Brain microvascular endothelial cell (primary cell): ENCODE results near the gene EIF1.

Experiments used
- DNase-seq: peaks from one replicate; pipeline ENCODE4 v3.0.0-alpha.2; 2020
- H3K27ac ChIP-seq: fragments of 250-450 bp; sonication (Bioruptor Pico); 2 replicates; pipeline ENCODE4 v1.5.1; 2020; ENCODE audit warnings: mild to moderate bottlenecking, moderate library complexity
- H3K27me3 ChIP-seq: fragments of 250-450 bp; sonication (Bioruptor Pico); replicated peaks from 2 replicates; pipeline ENCODE4 v1.5.1; 2020; ENCODE audit warnings: mild to moderate bottlenecking
- H3K36me3 ChIP-seq: fragments of 250-450 bp; sonication (Bioruptor Pico); replicated peaks from 2 replicates; pipeline ENCODE4 v1.5.1; 2020; ENCODE audit warnings: mild to moderate bottlenecking
- H3K4me3 ChIP-seq: 2 replicates; pipeline ENCODE4 v1.5.1; 2011; ENCODE audit warnings: low read depth, mild to moderate bottlenecking, control low read depth, low read length, moderate library complexity
- in situ Hi-C: cut with HindIII; loops from 2 replicates; pipeline ENCODE4 v1.10.0; 2017; ENCODE audit warnings: low sequenced_read_pairs, low pct_ligation_motif_present
- TF ChIP-seq, protein P1 (sequence below): IDR thresholded peaks from 2 replicates; pipeline ENCODE4 v1.5.1; 2011; ENCODE audit warnings: low read depth, mild to moderate bottlenecking, moderate library complexity, low read length, control low read depth, inconsistent platforms; ENCODE audit errors: missing control alignments

Gene EIF1

DNA sequence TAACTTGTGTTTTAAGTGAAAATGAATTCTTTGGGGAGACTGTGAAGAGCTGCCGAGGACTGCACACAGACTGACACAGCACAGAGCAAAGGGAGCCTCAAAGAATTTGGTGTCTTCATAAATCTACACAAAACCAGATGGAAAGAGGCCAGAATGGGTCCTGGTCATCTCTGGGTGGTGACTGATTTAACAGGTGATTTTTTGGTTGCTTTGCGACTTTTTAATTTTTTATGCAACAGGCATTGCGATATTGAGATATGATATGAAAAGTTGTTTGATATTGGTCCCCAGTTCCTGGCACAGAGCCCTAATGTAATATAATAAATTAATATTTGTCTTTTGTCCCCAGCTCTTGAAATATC lies 12.6 kb upstream of the EIF1 start:
- H3K27ac ChIP-seq = no peak overlapping the region
- no peak overlapping the region for H3K4me3 ChIP-seq
- no peak for DNase-seq
- no peaks in the 10 kb centered on the region for H3K36me3 ChIP-seq
- in situ Hi-C loops = no loop called here
- TF ChIP-seq, protein P1, sequence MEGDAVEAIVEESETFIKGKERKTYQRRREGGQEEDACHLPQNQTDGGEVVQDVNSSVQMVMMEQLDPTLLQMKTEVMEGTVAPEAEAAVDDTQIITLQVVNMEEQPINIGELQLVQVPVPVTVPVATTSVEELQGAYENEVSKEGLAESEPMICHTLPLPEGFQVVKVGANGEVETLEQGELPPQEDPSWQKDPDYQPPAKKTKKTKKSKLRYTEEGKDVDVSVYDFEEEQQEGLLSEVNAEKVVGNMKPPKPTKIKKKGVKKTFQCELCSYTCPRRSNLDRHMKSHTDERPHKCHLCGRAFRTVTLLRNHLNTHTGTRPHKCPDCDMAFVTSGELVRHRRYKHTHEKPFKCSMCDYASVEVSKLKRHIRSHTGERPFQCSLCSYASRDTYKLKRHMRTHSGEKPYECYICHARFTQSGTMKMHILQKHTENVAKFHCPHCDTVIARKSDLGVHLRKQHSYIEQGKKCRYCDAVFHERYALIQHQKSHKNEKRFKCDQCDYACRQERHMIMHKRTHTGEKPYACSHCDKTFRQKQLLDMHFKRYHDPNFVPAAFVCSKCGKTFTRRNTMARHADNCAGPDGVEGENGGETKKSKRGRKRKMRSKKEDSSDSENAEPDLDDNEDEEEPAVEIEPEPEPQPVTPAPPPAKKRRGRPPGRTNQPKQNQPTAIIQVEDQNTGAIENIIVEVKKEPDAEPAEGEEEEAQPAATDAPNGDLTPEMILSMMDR = no peak
- no peaks in the 10 kb centered on the region for H3K27me3 ChIP-seq

DNA sequence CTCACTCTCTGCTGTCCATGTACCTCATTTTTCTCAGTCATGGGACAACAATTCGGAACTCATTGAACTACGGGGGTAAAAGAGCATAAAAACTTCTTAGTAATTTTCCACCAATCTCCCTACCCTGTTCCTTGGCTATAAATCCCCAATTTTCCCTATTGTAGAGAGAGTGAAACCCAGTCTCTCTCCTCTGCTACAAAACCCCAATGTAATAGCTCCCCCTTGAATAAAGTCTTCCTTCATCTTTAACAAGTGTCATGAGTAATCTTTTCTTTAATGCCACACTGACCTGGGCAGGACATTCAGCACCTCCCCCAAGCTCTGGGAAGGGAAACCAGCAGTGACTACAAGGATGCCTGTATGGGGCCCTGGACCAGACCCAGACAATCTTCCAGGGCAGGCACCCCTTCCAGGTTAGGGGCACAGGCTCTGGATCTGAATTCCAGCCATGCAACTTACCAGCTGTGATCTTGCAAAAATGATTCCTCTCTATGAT lies 10.2 kb upstream of the EIF1 start:
- peak overlapping the region; percentile 59 for H3K27ac ChIP-seq
- in situ Hi-C loops = no loop called here
- H3K4me3 ChIP-seq = peak overlapping the region; percentile 12
- no peaks in the 10 kb centered on the region for H3K27me3 ChIP-seq
- TF ChIP-seq, protein P1 = no peak
- no peak for DNase-seq
- no peaks in the 10 kb centered on the region for H3K36me3 ChIP-seq

DNA sequence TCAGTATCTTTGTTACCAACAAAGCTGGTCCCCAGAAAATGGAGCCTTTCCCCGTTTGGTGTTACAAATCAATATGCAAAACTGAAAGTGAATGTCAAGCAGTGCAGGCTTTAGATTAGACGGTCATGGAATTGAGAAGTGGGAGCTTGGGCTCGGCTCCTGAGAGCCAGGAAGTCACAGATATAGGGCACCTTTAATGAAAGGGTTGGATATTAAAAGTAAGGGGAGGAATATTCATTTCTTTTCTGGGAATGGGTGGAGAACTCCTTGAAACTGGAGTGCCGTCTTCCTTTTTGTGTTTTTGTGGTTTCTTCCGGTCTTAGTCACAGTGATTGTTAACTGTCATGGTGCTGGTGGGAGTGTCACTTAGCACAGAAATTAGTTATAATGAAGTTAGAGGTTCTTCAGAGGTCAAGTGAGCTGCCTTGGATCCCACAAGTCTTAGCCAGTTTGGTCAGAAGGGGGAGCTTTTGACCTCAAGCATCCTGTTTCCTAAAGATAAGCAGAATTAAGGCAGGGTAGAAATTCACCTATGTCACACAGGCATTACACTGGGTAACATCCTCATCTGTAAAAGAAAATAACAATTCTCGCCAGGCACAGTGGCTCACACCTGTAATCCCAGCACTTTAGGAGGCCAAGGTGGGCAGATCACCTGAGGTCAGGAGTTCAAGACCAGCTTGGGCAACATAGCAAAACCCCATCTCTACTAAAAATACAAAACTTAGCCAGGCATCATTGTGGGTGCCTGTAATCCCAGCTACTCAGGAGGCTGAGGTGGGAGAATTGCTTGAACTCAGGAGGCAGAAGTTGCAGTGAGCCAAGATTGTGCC lies 9.6 kb upstream of the EIF1 start:
- Histone ChIP-seq H3K27me3 (no peaks in the 10 kb centered on the region), H3K27ac (peak overlapping the region; percentile 59), H3K4me3 (peak overlapping the region; percentile 12), H3K36me3 (no peaks in the 10 kb centered on the region)
- TF ChIP-seq, protein P1 = peak; percentile 19
- DNase-seq = no peak
- in situ Hi-C loops = no loop called here

DNA sequence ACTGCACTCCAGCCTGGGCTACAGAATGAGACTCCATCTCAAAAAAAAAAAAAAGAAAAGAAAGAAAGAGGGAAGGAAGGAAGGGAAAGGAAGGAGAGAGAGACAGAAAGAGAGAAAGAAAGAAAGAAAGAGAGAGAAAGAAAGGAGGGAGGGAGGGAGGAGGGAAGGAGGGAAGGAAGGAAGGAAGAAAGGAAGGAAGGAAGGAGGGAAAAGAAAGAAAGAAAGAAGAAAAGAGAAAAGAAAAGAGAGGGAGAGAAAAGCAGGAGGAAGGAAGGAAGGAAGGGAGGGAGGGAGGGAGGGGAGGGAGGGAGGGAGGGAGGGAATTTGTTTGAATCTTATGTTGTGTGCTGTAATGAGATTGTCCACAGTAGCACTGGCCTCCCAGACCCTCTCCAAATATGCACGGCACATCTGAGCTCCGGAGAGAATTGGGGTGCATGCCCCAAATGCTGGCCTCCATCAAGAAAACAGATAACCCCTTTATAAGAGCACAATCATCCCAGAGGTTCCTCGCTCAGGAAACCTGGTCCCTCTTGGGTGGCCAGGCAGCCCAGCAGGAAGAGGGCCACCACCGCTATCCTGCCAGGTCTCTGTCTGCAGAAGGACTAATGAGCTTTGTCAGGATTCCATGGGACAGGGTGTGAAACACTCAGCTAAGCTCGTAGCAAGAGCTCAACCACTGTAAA lies 8.8 kb upstream of the EIF1 start:
- TF ChIP-seq, protein P1 = no peak
- in situ Hi-C loops = no loop called here
- no peak for DNase-seq
- no peaks in the 10 kb centered on the region for H3K27me3 ChIP-seq
- H3K36me3 ChIP-seq = no peaks in the 10 kb centered on the region
- H3K4me3 ChIP-seq = no peak overlapping the region
- H3K27ac ChIP-seq = no peak overlapping the region

DNA sequence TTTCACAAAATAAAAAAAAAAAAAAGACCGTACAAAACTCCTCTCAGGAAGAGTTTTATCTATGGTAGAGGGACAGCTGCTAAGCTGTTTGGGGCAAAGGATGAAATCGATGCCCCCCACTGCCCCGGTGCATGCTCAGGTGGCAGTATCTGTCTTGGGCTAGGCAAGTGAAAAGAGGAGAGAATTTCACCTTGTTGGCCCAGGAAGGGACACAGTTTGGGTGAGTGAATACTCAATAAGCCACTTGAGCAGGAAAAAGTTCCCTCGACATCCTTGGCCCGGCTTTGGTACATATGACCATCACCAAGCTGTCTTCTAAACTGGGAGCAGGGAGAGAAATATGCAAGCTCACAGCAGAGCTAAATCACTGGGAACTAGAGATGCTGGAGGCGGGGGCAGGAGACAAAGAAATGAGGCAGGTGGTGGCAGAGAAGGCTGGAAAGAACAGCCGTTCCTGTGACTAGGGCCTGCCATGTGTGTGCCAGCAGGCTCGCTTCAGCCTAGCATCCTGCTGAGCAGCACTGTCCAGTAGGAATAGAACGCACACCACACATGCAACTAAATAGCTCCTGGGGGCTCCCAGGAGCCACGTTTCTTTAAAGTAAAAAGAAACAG lies 8.2 kb upstream of the EIF1 start:
- no peak for DNase-seq
- no peak overlapping the region for H3K4me3 ChIP-seq
- no peak overlapping the region for H3K27ac ChIP-seq
- H3K36me3 ChIP-seq = no peaks in the 10 kb centered on the region
- TF ChIP-seq, protein P1 = no peak
- in situ Hi-C loops = no loop called here
- H3K27me3 ChIP-seq = no peaks in the 10 kb centered on the region
